Central memory CD4-positive, alpha-beta T cell (primary cell): Measurements from ENCODE around the gene ANKRD23.

Experiments
- DNase-seq: peaks from one replicate; pipeline ENCODE4 v3.0.0; 2022

ANKRD23 gene

DNA sequence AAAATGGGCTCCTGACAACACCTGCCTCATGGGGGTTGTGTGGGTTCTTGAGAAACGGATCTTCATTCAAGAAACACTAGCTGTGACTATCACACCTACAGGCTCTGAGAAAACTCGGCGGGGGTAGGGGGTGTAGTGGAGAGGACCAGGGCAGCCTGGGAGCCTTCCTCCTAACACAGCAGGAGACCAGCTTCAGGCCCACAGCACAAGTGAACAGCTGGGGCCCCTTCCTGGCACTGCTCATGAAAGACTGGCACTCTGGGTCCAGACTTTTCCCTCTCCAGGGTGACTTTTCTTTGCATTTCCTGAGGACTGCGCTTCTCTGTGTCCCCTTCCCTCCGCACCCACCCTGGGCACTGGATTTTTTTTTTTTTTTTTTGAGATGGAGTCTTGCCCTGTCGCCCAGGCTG is 33.2 kb upstream of the ANKRD23 start:
- no peak for DNase-seq

- DNase-seq, result no peak
Observed at GRCh38 chr2:96876269-96877041, 32.6 kb upstream of the ANKRD23 start.

DNA sequence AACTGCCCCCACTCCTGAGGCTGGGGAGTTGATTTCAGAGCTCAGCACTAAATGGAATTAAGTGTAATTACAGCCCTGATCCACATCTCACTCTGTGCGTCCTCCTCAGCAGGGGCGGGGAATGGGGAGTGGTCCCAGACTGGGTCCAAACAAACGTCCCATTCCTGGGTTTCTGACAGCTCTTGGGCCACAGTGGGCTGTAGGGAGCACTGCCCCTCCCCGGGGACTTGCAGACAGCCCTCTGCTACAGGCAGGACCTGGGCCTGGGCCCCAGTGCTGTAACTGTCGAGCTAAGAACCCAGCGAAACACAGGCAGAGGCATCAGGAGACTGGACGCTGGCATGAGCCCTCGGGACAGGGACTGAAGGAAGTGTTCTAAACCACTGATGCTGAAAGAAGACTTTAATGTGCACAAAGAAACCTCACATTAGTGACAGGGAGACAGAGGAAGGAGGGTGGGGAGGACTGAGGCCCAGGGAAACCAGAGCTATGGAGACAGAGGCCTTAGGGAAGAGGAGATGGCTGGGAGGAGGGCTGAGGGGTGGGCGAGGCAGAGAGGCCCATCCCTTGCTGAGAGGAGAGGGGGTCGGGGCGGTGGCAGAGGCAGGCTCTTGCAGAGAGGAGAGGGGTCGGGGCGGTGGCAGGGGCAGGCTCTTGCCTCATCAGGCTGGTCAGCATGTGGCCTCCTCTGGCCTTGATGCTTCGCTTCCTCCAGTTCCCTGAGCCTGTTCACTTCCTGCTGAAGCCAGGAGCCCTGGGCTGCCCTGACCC is 31.9 kb upstream of the ANKRD23 start:
- DNase-seq, result no peak

DNA sequence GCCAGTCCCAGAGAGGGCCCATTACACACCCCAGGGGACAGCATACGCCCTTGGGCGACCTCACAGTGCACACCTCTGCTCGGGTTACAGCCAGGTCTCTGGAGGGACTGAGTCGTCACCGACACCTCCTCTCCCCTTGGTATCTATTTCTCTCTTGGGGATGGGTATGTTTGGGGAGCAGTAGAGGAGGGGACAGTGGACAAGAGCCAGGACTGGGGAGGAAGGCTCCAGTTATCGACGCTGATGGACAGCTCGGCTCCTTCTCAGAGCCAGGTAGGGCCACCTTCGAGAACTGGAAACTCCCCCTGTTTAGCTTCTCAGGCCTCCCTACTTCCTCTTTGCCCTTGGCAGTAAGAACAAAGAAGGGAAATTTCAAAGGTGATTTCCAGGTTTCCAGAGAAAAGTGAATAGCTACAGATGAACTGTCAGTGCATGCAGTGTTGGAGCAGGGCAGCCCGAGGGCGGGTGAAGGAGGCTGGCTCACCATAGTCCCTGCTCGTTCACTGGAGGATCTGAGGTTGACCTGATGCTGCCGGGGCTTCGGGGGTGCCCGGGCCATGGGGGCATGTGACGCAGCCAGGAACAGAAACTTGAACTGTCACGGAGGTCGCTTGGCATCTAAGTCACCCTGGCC is 30.5 kb upstream of the ANKRD23 start:
- DNase-seq, result no peak

GRCh38 chr2:96873651-96874096 is 29.9 kb upstream of the ANKRD23 start:
- DNase-seq, result no peak

DNA sequence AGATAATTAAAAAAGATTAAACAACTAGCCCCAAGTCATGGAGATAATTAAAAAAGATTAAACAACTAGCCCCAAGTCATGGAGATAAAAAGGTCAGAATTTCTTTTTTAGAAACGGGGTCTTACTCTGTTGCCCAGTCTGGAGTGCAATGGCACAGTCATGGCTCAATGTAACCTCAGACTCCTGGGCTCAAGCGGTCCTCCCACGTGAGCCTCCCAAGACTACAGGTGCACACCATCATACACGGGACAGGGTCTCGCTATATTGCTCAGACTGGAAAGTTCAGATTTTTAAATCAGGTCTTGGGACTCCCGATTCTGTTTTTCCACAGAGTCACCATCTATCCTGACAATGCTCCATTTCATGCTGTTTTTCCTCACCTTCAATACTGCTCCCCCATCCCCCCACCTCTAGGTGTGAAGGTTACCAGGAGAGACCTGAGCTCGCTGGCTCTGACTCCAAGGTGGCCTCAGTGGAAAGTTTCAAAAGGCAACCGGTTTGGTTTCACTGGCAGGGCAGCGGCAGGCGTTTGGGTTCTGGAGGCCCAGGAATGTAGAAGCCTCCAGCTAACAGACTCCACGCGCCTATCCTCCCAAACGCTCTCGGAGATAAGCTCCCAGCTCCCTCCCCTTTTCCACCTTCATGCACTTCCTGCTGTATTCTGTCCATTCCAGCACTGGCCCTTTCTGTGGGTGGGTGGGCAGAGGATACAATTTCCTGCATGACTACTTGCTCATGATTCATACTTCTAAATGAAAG is 28.9 kb upstream of the ANKRD23 start:
- no peak for DNase-seq

DNA sequence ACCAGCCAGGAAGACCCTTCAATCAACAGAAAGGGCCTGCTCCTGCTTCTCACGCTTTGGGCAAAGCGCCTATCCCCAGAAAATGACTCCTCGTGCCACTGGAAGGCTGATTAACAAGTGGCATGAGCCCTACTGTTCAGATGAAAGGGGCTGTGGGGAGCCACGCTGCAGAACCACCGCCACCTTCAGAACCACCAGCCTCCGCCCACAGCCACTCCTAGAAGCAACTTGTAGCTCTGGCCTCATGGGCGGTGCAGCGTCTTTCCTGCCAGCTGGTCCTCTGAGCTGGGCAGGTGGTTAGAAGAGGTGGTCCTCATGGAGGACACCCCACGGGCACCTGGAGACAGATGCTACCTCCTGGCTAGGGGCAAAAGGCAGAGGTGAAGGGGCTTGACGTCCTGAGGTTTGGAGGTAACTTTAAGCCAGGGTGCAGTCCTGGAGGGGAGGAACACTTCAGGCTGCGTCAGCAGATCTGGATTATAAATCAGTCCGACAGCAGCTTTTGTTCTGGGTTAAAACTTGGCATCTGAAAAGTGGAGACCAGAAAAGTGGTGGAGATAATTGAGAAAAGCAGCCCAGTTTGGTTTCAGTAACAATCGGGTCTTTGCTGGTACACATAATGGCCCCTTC is 26.9 kb upstream of the ANKRD23 start:
- DNase-seq, result peak; percentile 80

GRCh38 chr2:96869822-96870625 is 26.2 kb upstream of the ANKRD23 start, which contains the start of gene SEMA4C:
TSS of gene SEMA4C (minus strand) at chr2:96870080. CDS start at chr2:96867886, 2,194 bp downstream.
- DNase-seq, result peak; percentile 67

DNA sequence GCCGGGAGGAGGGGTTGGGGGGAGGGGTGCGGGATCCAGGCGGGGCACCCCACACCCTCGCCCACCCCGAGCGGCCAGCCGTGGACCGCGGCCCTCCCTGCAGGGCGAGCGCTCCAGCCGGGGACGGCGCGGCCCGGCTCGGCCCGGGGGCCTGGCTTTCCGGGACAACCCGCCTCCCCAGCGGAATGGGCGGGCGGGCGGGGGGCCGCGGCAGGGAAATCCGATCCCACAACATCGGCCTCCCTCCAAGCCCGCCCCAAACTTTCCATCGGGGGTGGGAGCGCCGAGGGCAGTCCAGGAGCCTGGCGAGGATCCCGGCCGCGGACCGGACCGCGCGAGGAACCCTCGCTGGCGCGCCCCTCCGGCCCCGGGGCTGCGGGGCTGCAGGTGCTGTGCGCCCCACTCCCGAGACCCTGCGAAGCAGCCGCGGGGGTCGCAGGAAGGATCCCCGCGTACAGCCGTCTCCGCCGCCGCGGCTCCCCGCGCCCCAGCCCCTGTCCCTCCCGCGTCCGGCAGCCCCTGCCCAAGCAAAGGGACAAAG is 25.5 kb upstream of the ANKRD23 start:
- DNase-seq, result no peak

DNA sequence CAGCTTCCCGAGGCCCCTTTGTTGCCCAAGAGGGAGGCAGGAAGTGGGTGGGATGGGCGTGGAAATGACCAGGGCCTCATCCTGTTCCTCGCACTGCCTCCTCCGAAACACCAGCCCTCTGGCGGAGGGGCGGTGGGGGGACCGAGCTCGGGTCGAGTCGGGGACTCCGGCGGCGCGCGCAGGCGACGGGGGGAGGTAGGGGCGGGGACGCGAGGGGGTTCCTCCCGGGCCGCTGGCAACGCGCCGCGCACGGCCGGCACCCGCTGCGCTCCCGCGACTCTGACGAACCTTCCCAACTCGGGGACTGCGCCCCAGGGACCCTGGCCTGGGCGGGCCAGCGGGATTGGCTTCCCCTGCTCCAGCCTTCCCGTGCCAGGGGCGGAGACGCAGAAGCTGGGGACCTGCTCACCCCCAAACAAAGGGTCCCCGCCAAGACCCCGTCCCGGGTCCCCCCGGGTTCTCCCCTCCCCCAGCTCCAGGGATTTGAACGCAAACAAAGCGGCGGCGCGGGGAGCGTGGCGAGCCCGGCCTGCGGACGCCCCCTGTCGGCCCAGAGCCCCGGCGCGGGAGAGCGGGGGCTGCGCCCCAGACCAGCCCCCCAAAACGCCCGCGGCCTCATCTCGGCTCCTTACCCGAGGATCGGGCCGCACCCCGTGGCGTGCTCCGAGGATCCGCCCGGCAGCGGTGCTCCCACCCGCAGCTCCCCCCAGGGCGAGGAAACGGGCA is 24.9 kb upstream of the ANKRD23 start:
- peak; percentile 47 for DNase-seq

DNA sequence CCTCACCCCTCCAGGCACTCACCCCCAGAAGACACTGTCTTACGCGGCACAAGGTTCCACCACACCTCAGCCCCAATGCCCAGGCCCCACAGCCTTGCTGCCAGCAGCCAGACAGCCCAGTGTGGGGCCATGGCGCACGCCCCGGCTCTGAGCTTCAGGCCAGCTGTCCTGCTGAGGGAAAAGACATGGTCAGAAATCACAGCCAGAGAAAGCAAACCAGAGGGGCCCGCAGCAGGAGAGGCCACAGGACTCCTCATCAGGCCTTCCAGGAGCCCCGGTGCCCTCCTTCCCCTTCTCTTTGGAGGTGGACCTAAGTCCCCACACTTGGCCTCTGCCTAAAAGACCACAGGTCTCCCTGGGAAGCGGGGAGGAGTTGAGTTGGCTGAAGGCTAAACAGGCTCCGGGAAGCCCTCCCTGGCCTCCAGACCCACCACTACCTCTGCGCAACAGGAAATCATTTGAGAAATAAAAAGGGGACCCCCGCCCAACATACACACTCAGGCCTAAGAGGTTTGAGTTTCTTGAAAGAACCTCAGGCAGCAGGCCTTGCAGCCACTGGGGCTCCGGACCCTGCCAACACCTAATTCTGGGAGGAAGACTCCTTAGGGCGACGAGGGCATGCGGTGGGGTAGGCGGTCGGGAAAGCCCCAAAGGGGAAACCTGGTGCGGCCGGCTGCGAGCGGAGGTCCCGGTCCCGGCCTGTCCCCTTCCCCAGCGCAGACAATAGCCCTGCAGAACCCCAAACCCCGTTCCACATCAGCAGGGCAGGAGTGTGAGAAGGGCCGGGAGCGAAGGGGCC is 24.1 kb upstream of the ANKRD23 start:
- DNase-seq, result no peak

- no peak for DNase-seq
Observed at GRCh38 chr2:96866986-96867755, 23.4 kb upstream of the ANKRD23 start.

DNA sequence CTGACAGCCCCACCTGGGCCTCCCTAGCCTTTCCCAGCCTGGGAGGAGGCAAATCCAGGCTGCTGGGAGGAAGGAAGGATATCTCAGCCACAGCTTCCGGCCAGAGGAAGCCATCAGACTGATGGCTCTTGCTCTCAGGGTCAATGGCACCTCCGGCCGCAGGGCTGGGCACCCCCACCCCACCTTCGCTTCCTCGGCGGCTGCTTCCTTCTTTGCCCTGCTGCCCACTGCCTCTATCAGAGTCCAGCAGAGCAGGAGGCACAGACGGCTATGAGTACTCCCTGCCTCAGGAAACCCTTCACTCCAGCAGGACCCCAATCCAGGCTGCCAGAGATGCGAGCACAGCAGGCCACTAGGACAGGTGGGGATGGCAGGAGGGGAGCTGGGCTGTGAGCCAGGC is 22.8 kb upstream of the ANKRD23 start:
- DNase-seq, result no peak

DNA sequence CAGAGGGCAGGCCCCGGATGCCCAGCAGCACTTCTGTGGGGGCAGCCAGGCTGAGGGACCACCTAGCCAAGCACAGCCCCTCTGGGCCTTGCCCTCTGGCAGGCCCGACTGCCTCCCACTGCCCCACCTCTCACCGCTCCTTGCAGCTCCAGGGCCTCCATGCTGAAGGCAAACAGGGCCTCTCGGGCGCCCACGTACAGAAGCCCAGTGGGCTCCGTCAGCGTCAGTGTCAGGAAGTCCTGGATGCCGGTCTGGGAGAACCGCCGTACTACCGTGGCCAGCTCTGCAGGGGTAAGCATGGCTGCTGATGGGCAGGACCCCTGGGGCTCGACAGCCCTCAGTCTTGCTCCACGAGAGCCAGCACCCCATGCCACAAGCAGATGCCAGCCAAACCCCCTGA is 22.3 kb upstream of the ANKRD23 start:
- DNase-seq, result no peak

DNA sequence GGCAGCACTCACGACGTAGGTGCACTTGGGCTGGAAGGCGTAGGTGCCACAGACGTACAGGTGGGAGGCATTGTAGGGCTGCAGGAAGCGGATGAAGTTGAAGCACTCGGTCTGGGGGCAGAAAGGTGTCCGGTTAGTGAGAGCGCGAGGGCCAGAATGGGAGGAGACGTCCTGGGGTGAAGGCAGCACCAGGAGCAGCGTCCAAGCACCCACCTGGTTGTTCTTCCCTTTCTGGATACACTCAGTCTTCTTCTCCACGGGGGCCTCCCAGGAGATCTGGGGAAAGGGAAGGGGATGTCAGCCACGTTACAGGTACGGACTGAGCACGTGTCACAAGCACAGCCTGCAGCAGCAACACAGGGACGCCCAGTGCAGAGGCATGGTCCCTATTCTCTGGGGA is 21.8 kb upstream of the ANKRD23 start:
- DNase-seq, result no peak

GRCh38 chr2:96864343-96865091 is 20.7 kb upstream of the ANKRD23 start:
- DNase-seq, result no peak

- DNase-seq, result no peak
Observed at GRCh38 chr2:96863575-96864342, 19.9 kb upstream of the ANKRD23 start.
